Pancreas (tissue), 10 donors: Measurements from ENCODE around the gene TSPAN15. TPM values are rescaled to one million over a fixed set of nuclear protein-coding genes. Genes with fewer than 3 reads are reported as not detected.

Experiments
- ATAC-seq, 4 donors: fragments of 200-7000 bp; cut with Tn5 transposase; one replicate each; pipeline versions ENCODE4 v1.8.0 to v1.9.1; 2020; ENCODE audit warnings: mild to moderate bottlenecking in 4 of 4, moderate library complexity in 4 of 4
- DNase-seq, 6 donors: peaks; one replicate each; pipeline ENCODE4 v3.0.0-alpha.2; 2020
- FAIRE-seq: peaks from 2 replicates; lab custom pipeline; 2012; peaks lifted over from hg19 to GRCh38; lab: Jason Lieb, UNC
- H3K27ac ChIP-seq, 4 donors: fragments of 200-600 bp; sonication (generic); 1 replicate in 3 of 4; 2 replicates in 1 of 4; pipeline versions ENCODE4 v1.5.0 to v1.8.0; 2020
- H3K27me3 ChIP-seq, 4 donors: fragments of 200-600 bp; one replicate each; pipeline ENCODE4 v1.8.0; 2021
- H3K36me3 ChIP-seq, 3 donors: fragments of 200-600 bp; sonication (generic) in 1 of 3; one replicate each; pipeline versions ENCODE4 v1.5.0 to v1.8.0; 2020 to 2021
- H3K4me1 ChIP-seq, 3 donors: fragments of 200-600 bp; one replicate each; pipeline ENCODE4 v1.8.0; 2021
- H3K4me3 ChIP-seq, 4 donors: fragments of 200-600 bp; sonication (generic) in 2 of 4; one replicate each; pipeline versions ENCODE4 v1.5.0 to v1.8.0; 2020 to 2021
- H3K9me3 ChIP-seq, 4 donors: fragments of 200-600 bp; one replicate each; pipeline ENCODE4 v1.8.0; 2021
- WGBS, 2 donors: extraction: QIAGEN DNeasy Blood & Tissue Kit; methylation state at CpG; one replicate each; pipeline ENCODE4 v1.1.7; 2013; 5-methylcytosine and 5-hydroxymethylcytosine counted together
- intact Hi-C, 3 donors: fragments of 100-400 bp; cut with DNase I; formaldehyde crosslinking; loops; one replicate each; pipeline versions ENCODE4 v1.11.1 to v1.14.2; 2022
- polyA plus RNA-seq, 2 donors: library from polyadenylated mRNA; stranded (reverse); fragments of 200-250 nt; gene quantifications; one replicate each; pipeline ENCODE4 v1.2.3, GENCODE V29; 2013
- total RNA-seq, 6 donors: library from RNA; stranded (reverse); fragmentation: NEBNext Ultra II Directional in 4 of 6; extraction: Animal tissue kit (Norgen Biotek cat#: 25700) in 4 of 6; gene quantifications; one replicate each; pipeline versions ENCODE4 v1.2.1 to v1.2.4, GENCODE V29; 2021 to 2023
- TF ChIP-seq, protein P1 (sequence below), 4 donors: fragments of 200-600 bp; sonication (generic) in 3 of 4; IDR thresholded peaks; one replicate each; pipeline versions ENCODE4 v1.5.0 to v1.8.0; 2021; ENCODE audit warnings: antibody characterized with exemption in 4 of 4
- donor health status: healthy with polysubstance abuse.
- donor health status: DM: no; HTN: no; CAD: no; lungs with moderate emphysema.
- donor health status: DM: no; HTN: no; CAD: no.
- donor health status: control.
- donor health status: control.
- donor health status: Bipolar disorder and iron deficiency.
- donor health status: DM: yes; HTN: yes; CAD: no.
- donor health status: DM: no; HTN: no; CAD: no.
- donor health status: DM: no; HTN: no; CAD: no.
- donor health status: DM: yes; HTN: yes; CAD: no.

TSPAN15 gene
- total and polyA plus RNA-seq, 8 donors = 10.9 to 49.2 (median 17.6) TPM

DNA sequence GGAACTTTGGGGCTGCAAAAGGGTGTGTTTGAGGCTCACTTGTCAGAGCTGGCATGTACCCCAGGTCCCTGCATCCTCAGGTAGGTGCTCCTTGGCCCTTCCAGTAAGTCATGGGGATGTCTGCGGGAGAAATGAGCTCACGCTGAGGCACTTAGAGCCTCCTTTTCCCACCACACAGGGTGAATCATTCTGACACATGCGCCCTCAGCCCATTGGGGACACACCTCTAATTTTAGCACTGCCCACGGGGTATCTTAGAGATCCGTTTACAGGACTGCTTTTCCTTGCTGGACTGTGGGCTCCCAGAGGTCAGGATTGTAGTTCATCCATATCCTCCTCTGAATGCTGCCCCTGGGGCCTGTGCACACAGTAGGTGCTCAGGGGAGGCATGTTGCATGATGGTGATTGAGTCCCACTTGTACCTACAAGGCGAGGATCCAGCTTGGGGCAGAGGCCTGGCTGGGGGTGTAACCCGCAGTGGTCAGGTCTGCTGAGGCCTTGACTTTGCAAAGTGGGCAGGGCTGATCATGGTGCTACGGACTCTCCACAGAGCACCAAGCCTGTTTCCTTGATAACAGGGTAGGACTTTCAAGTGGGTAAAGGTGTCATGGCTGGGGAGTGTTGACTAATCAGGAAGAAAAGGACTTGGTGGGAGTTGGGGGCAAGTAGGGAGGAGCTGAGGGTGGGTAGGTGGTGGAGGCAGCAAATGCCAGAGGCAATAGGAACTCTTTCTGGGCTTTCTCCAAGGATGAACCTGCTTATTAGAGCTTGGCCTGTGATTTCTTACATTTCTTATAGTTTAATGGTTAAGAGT lies 5.8 kb downstream of the TSPAN15 start:
- no peak for DNase-seq
- no peak overlapping the region for H3K4me3 ChIP-seq
- intact Hi-C loops = no loop called here
- TF ChIP-seq, protein P1, sequence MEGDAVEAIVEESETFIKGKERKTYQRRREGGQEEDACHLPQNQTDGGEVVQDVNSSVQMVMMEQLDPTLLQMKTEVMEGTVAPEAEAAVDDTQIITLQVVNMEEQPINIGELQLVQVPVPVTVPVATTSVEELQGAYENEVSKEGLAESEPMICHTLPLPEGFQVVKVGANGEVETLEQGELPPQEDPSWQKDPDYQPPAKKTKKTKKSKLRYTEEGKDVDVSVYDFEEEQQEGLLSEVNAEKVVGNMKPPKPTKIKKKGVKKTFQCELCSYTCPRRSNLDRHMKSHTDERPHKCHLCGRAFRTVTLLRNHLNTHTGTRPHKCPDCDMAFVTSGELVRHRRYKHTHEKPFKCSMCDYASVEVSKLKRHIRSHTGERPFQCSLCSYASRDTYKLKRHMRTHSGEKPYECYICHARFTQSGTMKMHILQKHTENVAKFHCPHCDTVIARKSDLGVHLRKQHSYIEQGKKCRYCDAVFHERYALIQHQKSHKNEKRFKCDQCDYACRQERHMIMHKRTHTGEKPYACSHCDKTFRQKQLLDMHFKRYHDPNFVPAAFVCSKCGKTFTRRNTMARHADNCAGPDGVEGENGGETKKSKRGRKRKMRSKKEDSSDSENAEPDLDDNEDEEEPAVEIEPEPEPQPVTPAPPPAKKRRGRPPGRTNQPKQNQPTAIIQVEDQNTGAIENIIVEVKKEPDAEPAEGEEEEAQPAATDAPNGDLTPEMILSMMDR (IDR thresholded peaks at IDR 0.05) = no peak
- 91 to 94% methylated on average over 8 of the region's 8 CpGs for WGBS, 2 donors
- peak overlapping the region in 2 of 4 donors; percentile 80 to 85 for H3K27ac ChIP-seq
- no peaks in the 10 kb centered on the region for H3K27me3 ChIP-seq
- no peaks in the 10 kb centered on the region for H3K36me3 ChIP-seq
- ATAC-seq = no peak
- FAIRE-seq = no peak
- peaks cover 8 to 17% (median 9%) of the 10 kb centered on the region in 3 donors for H3K4me1 ChIP-seq
- H3K9me3 ChIP-seq = no peaks in the 10 kb centered on the region

DNA sequence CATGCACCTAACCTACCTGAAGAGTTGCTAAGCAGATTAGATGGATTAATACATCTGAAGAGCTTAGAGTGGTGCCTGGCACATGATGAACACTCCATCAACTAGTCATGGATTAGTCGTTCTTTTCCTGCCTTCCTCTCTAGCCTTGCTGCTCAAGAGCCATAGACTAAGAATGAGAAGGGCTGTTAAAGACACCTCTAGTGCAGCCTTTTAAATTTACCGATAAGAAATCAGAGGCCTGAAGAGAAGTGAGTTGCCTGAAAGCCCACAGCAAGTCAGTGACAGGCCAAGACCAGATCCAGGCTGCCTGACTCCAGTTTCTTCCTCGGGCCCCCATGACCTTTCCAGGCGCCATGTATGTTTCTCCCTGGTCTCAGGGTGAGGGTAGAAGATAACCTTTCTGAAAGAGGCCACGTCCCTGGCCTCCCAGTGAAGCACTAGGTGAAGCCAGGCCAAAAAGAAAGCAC lies 6.5 kb downstream of the TSPAN15 start:
- no peak for ATAC-seq
- H3K36me3 ChIP-seq = no peaks in the 10 kb centered on the region
- peaks cover 8 to 11% (median 9%) of the 10 kb centered on the region in 3 donors for H3K4me1 ChIP-seq
- H3K27me3 ChIP-seq = no peaks in the 10 kb centered on the region
- DNase-seq = no peak
- no peaks in the 10 kb centered on the region for H3K9me3 ChIP-seq
- no peak overlapping the region for H3K4me3 ChIP-seq
- no peak for FAIRE-seq
- TF ChIP-seq, protein P1 (IDR thresholded peaks at IDR 0.05) = no peak
- intact Hi-C loops = no loop called here
- WGBS, 2 donors = 81 to 84% methylated on average over 5 of the region's 5 CpGs
- peak overlapping the region in 3 of 4 donors; percentile 41 to 85 (median 80) for H3K27ac ChIP-seq

DNA sequence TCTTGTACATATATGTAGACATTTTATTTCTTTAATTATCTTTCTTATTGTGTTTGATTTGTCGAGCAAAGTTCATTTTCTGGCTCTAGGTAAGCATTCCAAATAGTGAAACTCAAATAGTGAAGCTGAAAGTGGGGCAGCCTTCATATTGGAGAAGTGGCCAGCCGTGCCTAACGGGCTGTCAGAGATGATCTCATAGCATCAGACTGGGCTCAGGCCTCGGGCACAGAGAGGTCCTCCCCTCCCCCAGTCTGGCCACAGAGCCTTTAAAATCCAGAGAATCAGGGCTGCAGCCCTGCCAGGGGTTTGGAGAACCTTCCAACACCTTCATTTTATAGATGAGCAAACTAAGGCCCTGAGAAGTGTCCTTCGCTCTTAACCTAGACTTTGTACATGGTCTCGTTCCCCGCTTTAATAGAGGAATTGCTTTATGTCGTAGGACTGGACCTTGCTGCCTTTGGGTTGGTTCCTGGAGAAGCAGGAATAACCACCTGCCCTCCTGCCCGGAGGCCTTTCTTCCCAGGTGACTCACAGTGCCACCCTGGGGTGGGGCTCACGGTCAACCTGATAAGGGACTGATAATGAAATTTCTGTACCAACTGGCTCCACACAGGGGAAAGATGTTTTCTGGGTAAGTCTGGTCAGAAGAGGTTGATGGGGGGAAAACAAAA lies 7.3 kb downstream of the TSPAN15 start:
- Histone ChIP-seq H3K27ac (peak overlapping the region; percentile 41 to 85 (median 66)), H3K27me3 (no peaks in the 10 kb centered on the region), H3K4me1 (peaks cover 8 to 11% (median 9%) of the 10 kb centered on the region in 3 donors), H3K4me3 (no peak overlapping the region), H3K9me3 (no peaks in the 10 kb centered on the region), H3K36me3 (no peaks in the 10 kb centered on the region)
- TF ChIP-seq, protein P1 (IDR thresholded peaks at IDR 0.05) = no peak
- ATAC-seq (peak; percentile 84 to 90 (median 86)), FAIRE-seq (no peak), DNase-seq (peak in 4 of 6 donors; percentile 59 to 72 (median 68))
- intact Hi-C loops = no loop called here
- WGBS, 2 donors = 42 to 44% methylated on average over 10 of the region's 10 CpGs

DNA sequence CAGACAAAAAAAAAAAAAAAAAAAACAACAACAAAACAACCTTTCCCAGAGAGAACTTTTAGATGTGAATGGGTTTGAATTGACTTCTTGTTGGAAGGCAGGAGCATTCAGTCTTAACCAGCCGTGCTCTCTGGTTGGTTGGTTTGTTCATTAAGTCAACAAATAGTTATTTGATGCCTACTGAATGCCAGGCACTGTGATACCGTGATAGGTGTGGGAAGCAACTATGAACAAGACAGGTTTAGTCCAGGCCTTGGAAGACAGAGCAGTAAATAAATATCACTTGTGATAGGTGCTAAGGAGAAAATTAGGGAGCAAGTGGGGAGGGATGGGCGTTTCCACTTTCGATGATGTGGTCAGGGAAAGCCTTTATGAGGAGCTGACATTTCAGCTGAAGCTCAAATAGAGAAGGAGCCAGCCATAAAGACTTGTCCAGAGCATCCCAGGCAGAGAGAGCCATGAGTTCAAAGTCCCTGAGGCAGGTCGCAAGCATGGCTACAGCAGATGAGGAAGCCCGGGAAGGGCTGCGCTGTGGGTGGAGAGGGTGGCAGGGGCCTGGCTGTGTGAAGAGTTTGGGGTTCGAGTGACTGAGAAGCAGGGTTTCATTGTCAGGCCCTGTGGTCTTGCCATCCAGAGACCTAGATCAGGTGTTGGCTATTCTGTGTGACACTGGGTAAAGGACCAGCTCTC lies 8.0 kb downstream of the TSPAN15 start:
- TF ChIP-seq, protein P1 (IDR thresholded peaks at IDR 0.05) = no peak
- DNase-seq (no peak), FAIRE-seq (no peak), ATAC-seq (peak; percentile 14 to 43 (median 22))
- 56 to 73% methylated on average over 8 of the region's 8 CpGs for WGBS, 2 donors
- Histone ChIP-seq H3K27me3 (no peaks in the 10 kb centered on the region), H3K36me3 (no peaks in the 10 kb centered on the region), H3K9me3 (no peaks in the 10 kb centered on the region), H3K4me3 (no peak overlapping the region), H3K4me1 (peaks cover 8 to 11% (median 9%) of the 10 kb centered on the region in 3 donors), H3K27ac (peak overlapping the region in 2 of 4 donors; percentile 80 to 85)
- intact Hi-C loops = no loop called here
